Natural killer cell treated with Interleukin-12 subunit alpha and Interleukin-12 subunit beta and Interleukin-15 and Interleukin-18, amount 100 ng/mL, for 72 hours (primary cell): ENCODE data around the gene PFDN4. TPM values are rescaled to one million over a fixed set of nuclear protein-coding genes. Genes with fewer than 3 reads are reported as not detected.
A peak's percentile ranks its signal among the peaks of the same experiment; 100 is the strongest.

Source experiments
- ATAC-seq, 2 donors: fragments of 150-1000 bp; cut with Tn5 transposase in 1 of 2; sonication (Bioruptor Pico), chemical (Tn5 transposase) in 1 of 2; 2 replicates each; pipeline ENCODE4 v1.10.0; 2021
- DNase-seq: peaks from one replicate; pipeline ENCODE4 v3.0.0; 2022; ENCODE audit warnings: low spot score
- H3K27ac Mint-ChIP-seq, 2 donors: 1 replicate in 1 of 2; 2 replicates in 1 of 2; pipeline ENCODE4 v1.8.0; 2022; ENCODE audit warnings: mixed read lengths in 2 of 2, mild to moderate bottlenecking in 1 of 2, moderate library complexity in 1 of 2
- H3K27me3 Mint-ChIP-seq, 2 donors: 1 replicate in 1 of 2; 2 replicates in 1 of 2; pipeline ENCODE4 v1.8.0; 2022; ENCODE audit warnings: mixed read lengths in 2 of 2
- H3K36me3 Mint-ChIP-seq: one replicate; pipeline ENCODE4 v1.8.0; 2022; ENCODE audit warnings: mixed read lengths
- H3K4me1 Mint-ChIP-seq, 2 donors: 1 replicate in 1 of 2; 2 replicates in 1 of 2; pipeline ENCODE4 v1.8.0; 2022; ENCODE audit warnings: low read depth in 2 of 2, mixed read lengths in 2 of 2, mild to moderate bottlenecking in 1 of 2
- H3K4me3 Mint-ChIP-seq: one replicate; pipeline ENCODE4 v1.8.0; 2022; ENCODE audit warnings: mixed read lengths
- H3K9me3 Mint-ChIP-seq: 2 replicates; pipeline ENCODE4 v1.8.0; 2022; ENCODE audit warnings: mixed read lengths
- total RNA-seq, 2 donors: library from RNA; stranded (reverse); gene quantifications; one replicate each; pipeline ENCODE4 v1.2.3, GENCODE V29; 2022

PFDN4 gene
- total RNA-seq, 2 donors from 2014 or later, result 26.2 to 46.0 TPM

DNA sequence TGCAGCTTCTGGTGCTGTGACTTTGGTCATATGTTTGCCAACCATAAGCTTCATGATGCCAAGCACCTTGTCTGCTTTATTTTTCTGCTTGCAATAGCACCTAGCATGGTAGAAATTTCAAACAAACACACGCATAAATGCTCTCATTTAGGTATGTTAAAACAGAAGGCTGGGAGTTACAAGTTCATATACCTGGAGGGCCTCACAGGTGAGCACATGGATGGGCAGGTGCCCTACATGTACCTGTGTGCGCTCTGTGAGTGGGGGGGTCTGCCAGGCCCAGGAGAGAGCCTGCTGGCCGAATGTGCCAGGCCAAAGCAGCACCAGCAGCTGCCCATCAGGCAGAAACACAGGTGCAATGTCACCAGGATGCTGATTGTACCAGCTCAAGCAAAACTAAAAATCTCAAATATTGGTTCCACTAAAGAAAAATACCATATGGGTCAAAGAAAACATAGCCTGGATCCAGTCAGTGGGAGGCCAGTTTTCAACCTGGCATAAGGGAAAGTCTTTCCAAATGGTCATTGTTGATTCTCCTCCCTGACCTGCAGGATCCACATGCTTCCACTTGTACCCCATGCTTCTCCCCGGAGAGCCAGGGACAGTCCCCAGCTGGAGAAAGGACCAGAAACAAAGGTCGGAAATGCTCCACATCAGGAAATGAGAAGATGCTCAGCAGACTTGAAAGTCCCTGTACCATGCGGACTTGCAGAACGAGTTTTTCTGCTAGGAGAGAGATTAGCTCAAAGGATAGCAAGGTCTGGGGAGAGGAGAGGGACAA is 7.2 kb upstream of the PFDN4 start:
- Mint-ChIP-seq H3K27ac (no peak overlapping the region), H3K27me3 (peaks cover 12% of the 10 kb centered on the region in 2 donors), H3K9me3 (no peaks in the 10 kb centered on the region), H3K4me1 (peaks cover 0 to 4% of the 10 kb centered on the region in 2 donors), H3K4me3 (no peak overlapping the region), H3K36me3 (no peaks in the 10 kb centered on the region)
- ATAC-seq (no peak), DNase-seq (no peak)

DNA sequence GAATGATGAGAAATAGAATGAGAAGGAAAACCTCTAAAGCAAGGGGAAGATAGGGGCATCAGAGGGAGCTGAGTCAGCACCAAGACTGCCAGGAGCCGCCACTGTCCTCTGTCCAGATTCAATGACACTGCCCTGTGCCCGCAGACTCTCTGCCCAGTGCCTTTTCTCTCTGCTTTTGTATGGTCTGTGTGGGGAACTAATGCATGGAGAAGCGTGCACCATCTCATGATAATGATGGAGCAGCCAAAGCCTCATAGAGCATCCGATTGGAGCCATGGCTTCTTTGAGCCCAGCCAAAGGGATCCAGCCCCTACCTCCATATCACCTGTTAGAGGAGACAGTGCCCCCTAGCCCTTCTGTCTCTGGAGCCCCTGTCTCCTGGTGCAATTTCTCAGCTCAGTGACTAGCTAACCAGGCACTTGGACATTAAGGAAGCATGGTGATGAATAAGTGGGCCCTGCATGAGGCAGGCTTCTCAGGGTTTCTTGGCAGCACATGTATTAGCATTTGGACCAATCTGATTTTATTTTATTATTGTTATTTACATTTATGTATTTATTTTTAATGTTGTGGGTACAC is 6.5 kb upstream of the PFDN4 start:
- no peak for ATAC-seq
- H3K36me3 Mint-ChIP-seq, result no peaks in the 10 kb centered on the region
- H3K9me3 Mint-ChIP-seq, result no peaks in the 10 kb centered on the region
- DNase-seq, result no peak
- H3K27me3 Mint-ChIP-seq, result peaks cover 6 to 9% of the 10 kb centered on the region in 2 donors
- H3K4me1 Mint-ChIP-seq, result peaks cover 0 to 4% of the 10 kb centered on the region in 2 donors
- H3K27ac Mint-ChIP-seq, result no peak overlapping the region
- H3K4me3 Mint-ChIP-seq, result no peak overlapping the region

GRCh38 chr20:54203281-54203680 is 4.6 kb upstream of the PFDN4 start:
- Mint-ChIP-seq H3K36me3 (no peaks in the 10 kb centered on the region), H3K9me3 (no peaks in the 10 kb centered on the region), H3K27ac (no peak overlapping the region), H3K27me3 (peaks cover 6 to 9% of the 10 kb centered on the region in 2 donors), H3K4me3 (no peak overlapping the region), H3K4me1 (peaks cover 0 to 4% of the 10 kb centered on the region in 2 donors)
- DNase-seq, result no peak
- no peak for ATAC-seq

DNA sequence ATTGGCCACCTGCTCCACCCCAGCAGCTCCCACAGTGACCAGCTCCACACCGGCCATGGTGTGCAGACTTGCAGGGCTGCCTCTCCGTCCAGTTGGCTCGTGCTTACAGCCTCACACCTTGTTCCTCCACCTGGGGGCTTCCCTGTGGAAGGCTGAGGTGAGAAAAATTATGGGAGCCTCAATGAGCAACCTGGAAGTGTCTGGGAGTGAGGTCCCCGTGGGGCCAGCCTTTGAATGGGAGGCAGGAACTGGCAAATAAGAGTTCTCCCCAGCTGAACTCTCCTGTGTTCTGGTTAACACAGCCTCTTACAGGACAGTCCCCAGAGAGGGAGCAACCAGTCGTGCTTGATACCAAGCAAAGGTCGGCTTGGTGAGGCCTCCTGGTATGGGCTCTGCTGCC is 3.8 kb upstream of the PFDN4 start:
- H3K9me3 Mint-ChIP-seq, result no peaks in the 10 kb centered on the region
- DNase-seq, result no peak
- no peak overlapping the region for H3K27ac Mint-ChIP-seq
- H3K4me1 Mint-ChIP-seq, result peaks cover 6 to 10% of the 10 kb centered on the region in 2 donors
- H3K4me3 Mint-ChIP-seq, result no peak overlapping the region
- H3K27me3 Mint-ChIP-seq, result peaks cover 6 to 9% of the 10 kb centered on the region in 2 donors
- no peaks in the 10 kb centered on the region for H3K36me3 Mint-ChIP-seq
- no peak for ATAC-seq

GRCh38 chr20:54204481-54204880 is 3.4 kb upstream of the PFDN4 start:
- ATAC-seq, result no peak
- Mint-ChIP-seq H3K27ac (no peak overlapping the region), H3K4me3 (no peak overlapping the region)

GRCh38 chr20:54205450-54205849 is 2.4 kb upstream of the PFDN4 start:
- Mint-ChIP-seq H3K36me3 (no peaks in the 10 kb centered on the region), H3K9me3 (no peaks in the 10 kb centered on the region), H3K4me1 (peaks cover 15 to 20% of the 10 kb centered on the region in 2 donors), H3K4me3 (no peak overlapping the region), H3K27me3 (peaks cover 3 to 9% of the 10 kb centered on the region in 2 donors), H3K27ac (no peak overlapping the region)
- no peak for DNase-seq
- no peak for ATAC-seq

More at GRCh38 chr20:54204481-54204880, 3.4 kb upstream of the PFDN4 start:
- Mint-ChIP-seq H3K9me3 (no peaks in the 10 kb centered on the region), H3K4me1 (peaks cover 8 to 10% of the 10 kb centered on the region in 2 donors), H3K36me3 (no peaks in the 10 kb centered on the region), H3K27me3 (peaks cover 3 to 9% of the 10 kb centered on the region in 2 donors)
- no peak for DNase-seq

GRCh38 chr20:54207053-54207742 is 689 bp upstream of the PFDN4 start:
- peaks cover 20 to 24% of the 10 kb centered on the region in 2 donors for H3K4me1 Mint-ChIP-seq
- H3K9me3 Mint-ChIP-seq, result no peaks in the 10 kb centered on the region
- H3K27me3 Mint-ChIP-seq, result peaks cover 3 to 8% of the 10 kb centered on the region in 2 donors
- ATAC-seq (no peak), DNase-seq (no peak)
- peak overlapping the region; percentile 93 for H3K4me3 Mint-ChIP-seq
- no peaks in the 10 kb centered on the region for H3K36me3 Mint-ChIP-seq
- H3K27ac Mint-ChIP-seq, result peak overlapping the region; percentile 98 to 99

GRCh38 chr20:54208548-54209176 is 775 bp downstream of the PFDN4 start:
- H3K36me3 Mint-ChIP-seq, result no peaks in the 10 kb centered on the region
- no peak for ATAC-seq
- peaks cover 20 to 24% of the 10 kb centered on the region in 2 donors for H3K4me1 Mint-ChIP-seq
- H3K9me3 Mint-ChIP-seq, result no peaks in the 10 kb centered on the region
- no peak for DNase-seq
- H3K27me3 Mint-ChIP-seq, result no peaks in the 10 kb centered on the region
- H3K4me3 Mint-ChIP-seq, result peak overlapping the region; percentile 93
- H3K27ac Mint-ChIP-seq, result peak overlapping the region; percentile 45 to 70

GRCh38 chr20:54209216-54209813 is 1.4 kb downstream of the PFDN4 start:
- ATAC-seq, result no peak
- Mint-ChIP-seq H3K27me3 (no peaks in the 10 kb centered on the region), H3K4me3 (peak overlapping the region; percentile 93), H3K27ac (peak overlapping the region; percentile 45 to 70), H3K36me3 (no peaks in the 10 kb centered on the region), H3K9me3 (no peaks in the 10 kb centered on the region), H3K4me1 (peaks cover 20 to 24% of the 10 kb centered on the region in 2 donors)
- no peak for DNase-seq

GRCh38 chr20:54212226-54212625 is 4.3 kb downstream of the PFDN4 start:
- ATAC-seq (no peak), DNase-seq (no peak)
- Mint-ChIP-seq H3K9me3 (no peaks in the 10 kb centered on the region), H3K27ac (no peak overlapping the region), H3K36me3 (no peaks in the 10 kb centered on the region), H3K27me3 (no peaks in the 10 kb centered on the region), H3K4me1 (peaks cover 23 to 24% of the 10 kb centered on the region in 2 donors), H3K4me3 (no peak overlapping the region)

DNA sequence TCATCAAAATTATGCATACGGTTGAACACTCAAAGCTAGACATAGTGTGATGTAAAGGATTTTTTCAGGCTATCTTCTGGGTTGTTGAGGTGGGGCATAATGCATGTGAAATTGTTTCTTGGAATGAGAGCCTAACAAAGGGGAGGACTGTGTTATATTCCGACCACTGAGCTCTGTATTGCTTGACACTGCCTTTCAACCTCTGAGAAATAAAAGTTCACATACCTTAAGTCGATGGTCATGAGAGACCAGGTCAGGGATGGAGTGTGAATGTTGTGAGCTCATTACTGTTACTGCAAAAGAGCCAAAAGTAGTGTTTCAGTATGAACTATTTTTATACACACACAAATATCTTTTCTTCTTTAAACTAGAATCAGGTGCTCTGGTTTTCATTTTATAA is 5.0 kb downstream of the PFDN4 start:
- Mint-ChIP-seq H3K9me3 (no peaks in the 10 kb centered on the region), H3K36me3 (no peaks in the 10 kb centered on the region)

GRCh38 chr20:54214566-54214965 is 6.7 kb downstream of the PFDN4 start:
- Mint-ChIP-seq H3K9me3 (no peaks in the 10 kb centered on the region), H3K27ac (no peak overlapping the region), H3K4me3 (no peak overlapping the region), H3K36me3 (no peaks in the 10 kb centered on the region), H3K27me3 (no peaks in the 10 kb centered on the region), H3K4me1 (peaks cover 13 to 14% of the 10 kb centered on the region in 2 donors)
- no peak for DNase-seq
- no peak for ATAC-seq

More for the DNA sequence above, 5.0 kb downstream of the PFDN4 start:
- no peak overlapping the region for H3K27ac Mint-ChIP-seq
- ATAC-seq, result no peak
- no peaks in the 10 kb centered on the region for H3K27me3 Mint-ChIP-seq
- peaks cover 23 to 24% of the 10 kb centered on the region in 2 donors for H3K4me1 Mint-ChIP-seq
- no peak for DNase-seq
- H3K4me3 Mint-ChIP-seq, result no peak overlapping the region

GRCh38 chr20:54215157-54215789 is 7.4 kb downstream of the PFDN4 start:
- peaks cover 6 to 9% of the 10 kb centered on the region in 2 donors for H3K4me1 Mint-ChIP-seq
- no peak for ATAC-seq
- H3K4me3 Mint-ChIP-seq, result no peak overlapping the region
- DNase-seq, result no peak
- H3K27me3 Mint-ChIP-seq, result no peaks in the 10 kb centered on the region
- no peak overlapping the region for H3K27ac Mint-ChIP-seq
- H3K36me3 Mint-ChIP-seq, result no peaks in the 10 kb centered on the region
- H3K9me3 Mint-ChIP-seq, result no peaks in the 10 kb centered on the region
